Measurements from ENCODE around the gene CDH13.

CDH13 gene

DNA sequence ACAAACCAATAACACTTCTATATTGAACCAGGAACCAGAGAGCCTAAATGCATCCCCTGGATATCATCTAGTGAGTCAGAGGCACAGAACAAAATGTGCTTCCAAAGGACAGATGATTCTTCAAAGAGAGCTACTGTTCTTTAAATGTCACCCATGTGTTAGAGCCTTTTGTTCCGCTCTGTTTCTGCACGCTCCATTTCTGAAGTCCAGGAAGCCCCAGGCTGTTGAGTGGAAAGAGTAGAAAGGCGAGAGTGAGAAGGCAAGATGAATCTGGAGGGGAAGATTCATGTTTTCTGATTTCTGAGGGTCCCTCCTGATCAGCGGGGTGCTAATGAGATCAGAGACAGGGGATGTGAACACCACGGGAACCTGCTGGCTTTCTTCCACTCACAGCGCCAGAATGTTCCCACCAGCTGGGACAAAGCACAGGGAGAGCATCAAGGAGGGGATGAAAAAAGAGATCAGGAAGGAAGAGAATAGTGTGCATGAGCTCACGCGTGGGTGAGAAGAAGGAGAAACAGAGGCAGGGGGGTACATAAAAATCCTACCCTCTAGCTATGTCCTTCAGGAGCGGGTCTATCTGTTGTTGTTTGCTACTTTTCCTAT, 621.1 kb downstream of the CDH13 start:
- H3K4ac ChIP-seq (ENCODE audit: low read depth in 1 of 2, low read length in 2 of 2): no peak overlapping the region
- no peaks in the 10 kb centered on the region for H3K27me3 ChIP-seq (ENCODE audit: control insufficient read depth in 1 of 2, insufficient read depth in 1 of 2, low read length in 2 of 2)
- DNase-seq: no peak
- no peak overlapping the region for H4K8ac ChIP-seq (ENCODE audit: low read length)
- H2BK15ac ChIP-seq (ENCODE audit: low read depth, poor library complexity, severe bottlenecking): no peak overlapping the region
- H2BK12ac ChIP-seq (ENCODE audit: low read length in 2 of 2): no peak overlapping the region
- H3K9me3 ChIP-seq (ENCODE audit: control insufficient read depth, low read length): no peaks in the 10 kb centered on the region
- no peak overlapping the region for H3K9ac ChIP-seq (ENCODE audit: low read length)
- no peak overlapping the region for H2BK120ac ChIP-seq (ENCODE audit: low read depth, low read length)
- no peak overlapping the region for H3K14ac ChIP-seq (ENCODE audit: low read length in 2 of 2)
- no peak overlapping the region for H2AFZ ChIP-seq (ENCODE audit: low read depth, low read length)
- no peaks in the 10 kb centered on the region for H3K36me3 ChIP-seq (ENCODE audit: control insufficient read depth in 1 of 2, insufficient read depth in 2 of 2, low read depth in 1 of 2, low read length in 2 of 2)
- no peak overlapping the region for H3K18ac ChIP-seq (ENCODE audit: low read depth in 1 of 2, low read length in 2 of 2)
- no peak overlapping the region for H3K27ac ChIP-seq (ENCODE audit: low read length, poor library complexity, severe bottlenecking)
- WGBS: 96% methylated on average over 7 of the region's 9 CpGs
- H3K4me3 ChIP-seq (ENCODE audit: insufficient read depth in 1 of 2, low read depth in 1 of 2, low read length in 2 of 2): no peak overlapping the region
- no peak overlapping the region for H2BK5ac ChIP-seq (ENCODE audit: low read depth, low read length, poor library complexity, severe bottlenecking)
- H3K4me1 ChIP-seq (ENCODE audit: control insufficient read depth, insufficient read depth, low read depth, low read length): no peaks in the 10 kb centered on the region
- no peak overlapping the region for H4K91ac ChIP-seq (ENCODE audit: low read length)
- H3K79me1 ChIP-seq (replicated peaks; ENCODE audit: low read length, poor library complexity, severe bottlenecking): no peaks in the 10 kb centered on the region
- H3K4me2 ChIP-seq (ENCODE audit: low read length, poor library complexity, severe bottlenecking): no peak overlapping the region
- H3K23ac ChIP-seq (ENCODE audit: low read length in 2 of 2): no peak overlapping the region
- H2AK5ac ChIP-seq (ENCODE audit: low read length, severe bottlenecking): no peak overlapping the region

DNA sequence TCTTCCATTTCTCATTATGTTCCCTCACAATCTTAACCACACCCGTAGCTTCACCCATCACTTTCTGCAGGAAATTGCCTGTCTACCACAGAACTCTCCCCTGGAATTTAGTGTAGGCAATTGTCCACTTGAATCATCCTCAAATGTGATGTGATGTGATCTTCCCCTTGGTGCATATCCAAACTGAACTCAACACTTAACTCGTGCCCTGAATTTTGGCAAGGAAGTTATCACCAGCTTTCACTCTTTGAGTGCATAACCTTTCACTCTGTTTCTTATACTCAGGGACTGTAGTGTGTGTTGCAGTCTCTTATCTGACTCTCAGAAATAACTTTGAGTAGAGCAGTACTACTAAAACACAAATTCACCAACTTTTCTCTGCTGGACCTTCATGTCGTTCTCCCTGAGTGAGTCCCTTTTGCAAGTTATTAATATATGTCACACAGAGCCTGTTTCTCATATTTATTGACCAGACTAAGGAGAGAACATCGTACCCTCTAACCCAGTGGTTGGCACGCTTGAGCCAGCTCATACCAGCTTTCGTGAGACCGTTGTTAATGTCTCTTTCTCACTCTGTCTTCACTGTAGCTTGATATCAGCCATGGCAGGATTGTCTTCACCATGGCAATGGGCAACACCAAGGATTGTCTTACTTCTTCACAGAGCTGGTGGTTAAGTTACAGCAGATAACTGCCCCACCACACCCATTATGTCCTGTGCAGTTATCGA, 622.1 kb downstream of the CDH13 start:
- Histone ChIP-seq H3K27me3 (ENCODE audit: control insufficient read depth in 1 of 2, insufficient read depth in 1 of 2, low read length in 2 of 2) (no peaks in the 10 kb centered on the region), H3K36me3 (ENCODE audit: control insufficient read depth in 1 of 2, insufficient read depth in 2 of 2, low read depth in 1 of 2, low read length in 2 of 2) (no peaks in the 10 kb centered on the region), H3K27ac (ENCODE audit: low read length, poor library complexity, severe bottlenecking) (no peak overlapping the region), H2AFZ (ENCODE audit: low read depth, low read length) (no peak overlapping the region), H4K8ac (ENCODE audit: low read length) (no peak overlapping the region), H3K14ac (ENCODE audit: low read length in 2 of 2) (no peak overlapping the region), H2AK5ac (ENCODE audit: low read length, severe bottlenecking) (no peak overlapping the region), H2BK5ac (ENCODE audit: low read depth, low read length, poor library complexity, severe bottlenecking) (no peak overlapping the region), H3K4me3 (ENCODE audit: insufficient read depth in 1 of 2, low read depth in 1 of 2, low read length in 2 of 2) (no peak overlapping the region), H2BK15ac (ENCODE audit: low read depth, poor library complexity, severe bottlenecking) (no peak overlapping the region), H3K4me2 (ENCODE audit: low read length, poor library complexity, severe bottlenecking) (no peak overlapping the region), H3K9ac (ENCODE audit: low read length) (no peak overlapping the region), H2BK12ac (ENCODE audit: low read length in 2 of 2) (no peak overlapping the region), H3K4me1 (ENCODE audit: control insufficient read depth, insufficient read depth, low read depth, low read length) (peaks cover 3% of the 10 kb centered on the region), H3K9me3 (ENCODE audit: control insufficient read depth, low read length) (no peaks in the 10 kb centered on the region), H4K91ac (ENCODE audit: low read length) (no peak overlapping the region), H3K4ac (ENCODE audit: low read depth in 1 of 2, low read length in 2 of 2) (no peak overlapping the region), H3K23ac (ENCODE audit: low read length in 2 of 2) (no peak overlapping the region), H2BK120ac (ENCODE audit: low read depth, low read length) (no peak overlapping the region), H3K79me1 (replicated peaks; ENCODE audit: low read length, poor library complexity, severe bottlenecking) (no peaks in the 10 kb centered on the region), H3K18ac (ENCODE audit: low read depth in 1 of 2, low read length in 2 of 2) (no peak overlapping the region)
- WGBS: over 99% methylated on average over 8 of the region's 8 CpGs
- no peak for DNase-seq

DNA sequence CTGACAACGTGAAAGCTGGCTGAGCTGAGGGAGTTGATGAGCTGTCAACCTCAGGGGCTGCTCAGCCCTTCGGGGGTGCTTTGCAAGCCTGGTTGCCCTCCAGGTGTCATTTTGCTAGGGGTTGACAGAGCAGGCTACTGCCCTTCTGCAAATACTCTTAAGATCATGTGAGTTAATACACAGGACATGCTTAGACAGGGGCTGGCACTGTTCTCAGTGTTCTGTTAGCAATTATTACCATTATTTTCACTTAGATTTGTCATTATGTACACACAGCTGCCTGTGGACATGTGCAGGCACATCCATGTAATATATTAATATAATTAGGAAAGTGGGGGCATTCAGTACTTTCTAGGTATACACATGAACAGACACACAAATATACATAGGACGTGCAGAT, 626.8 kb downstream of the CDH13 start:
- Histone ChIP-seq H3K4me1 (ENCODE audit: control insufficient read depth, insufficient read depth, low read depth, low read length) (peaks cover 3% of the 10 kb centered on the region), H2AK5ac (ENCODE audit: low read length, severe bottlenecking) (no peak overlapping the region), H3K4me2 (ENCODE audit: low read length, poor library complexity, severe bottlenecking) (no peak overlapping the region), H2BK5ac (ENCODE audit: low read depth, low read length, poor library complexity, severe bottlenecking) (no peak overlapping the region), H3K27ac (ENCODE audit: low read length, poor library complexity, severe bottlenecking) (no peak overlapping the region), H4K91ac (ENCODE audit: low read length) (no peak overlapping the region), H3K4me3 (ENCODE audit: insufficient read depth in 1 of 2, low read depth in 1 of 2, low read length in 2 of 2) (no peak overlapping the region), H3K79me1 (replicated peaks; ENCODE audit: low read length, poor library complexity, severe bottlenecking) (no peaks in the 10 kb centered on the region), H2BK12ac (ENCODE audit: low read length in 2 of 2) (no peak overlapping the region), H3K27me3 (ENCODE audit: control insufficient read depth in 1 of 2, insufficient read depth in 1 of 2, low read length in 2 of 2) (no peaks in the 10 kb centered on the region), H2BK15ac (ENCODE audit: low read depth, poor library complexity, severe bottlenecking) (no peak overlapping the region), H2AFZ (ENCODE audit: low read depth, low read length) (no peak overlapping the region), H3K9me3 (ENCODE audit: control insufficient read depth, low read length) (no peaks in the 10 kb centered on the region), H3K4ac (ENCODE audit: low read depth in 1 of 2, low read length in 2 of 2) (no peak overlapping the region), H3K9ac (ENCODE audit: low read length) (no peak overlapping the region), H3K14ac (ENCODE audit: low read length in 2 of 2) (no peak overlapping the region), H3K36me3 (ENCODE audit: control insufficient read depth in 1 of 2, insufficient read depth in 2 of 2, low read depth in 1 of 2, low read length in 2 of 2) (no peaks in the 10 kb centered on the region), H4K8ac (ENCODE audit: low read length) (no peak overlapping the region), H2BK120ac (ENCODE audit: low read depth, low read length) (no peak overlapping the region), H3K23ac (ENCODE audit: low read length in 2 of 2) (no peak overlapping the region), H3K18ac (ENCODE audit: low read depth in 1 of 2, low read length in 2 of 2) (no peak overlapping the region)
- WGBS: 88% methylated on average over 3 of the region's 3 CpGs
- DNase-seq: no peak

DNA sequence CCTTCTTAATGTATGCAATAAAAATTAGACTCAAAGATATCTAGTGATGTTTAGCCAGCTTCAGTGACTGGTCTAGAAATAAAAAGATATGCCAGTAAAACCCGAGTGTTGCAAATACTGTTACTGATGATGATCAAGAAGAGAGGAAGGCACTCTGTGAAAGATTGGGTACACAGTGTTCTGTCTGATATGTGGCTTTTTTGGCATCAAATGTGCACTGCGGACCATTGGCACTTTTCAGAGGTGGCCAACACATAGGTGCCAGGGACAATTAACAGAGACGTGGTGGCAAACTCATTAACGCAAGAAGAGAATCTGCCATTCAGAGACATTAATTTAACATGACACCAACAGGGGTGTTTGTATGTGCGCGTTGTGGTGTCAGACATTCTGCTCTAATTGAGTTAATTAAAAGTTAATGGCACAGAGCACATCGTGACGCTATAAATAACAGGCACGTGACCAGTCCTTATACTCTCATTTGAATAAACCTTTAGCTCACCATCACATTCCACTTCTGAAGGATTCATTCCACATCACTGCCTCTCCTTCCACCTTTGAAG, 631.7 kb downstream of the CDH13 start:
- Histone ChIP-seq H2BK12ac (ENCODE audit: low read length in 2 of 2) (no peak overlapping the region), H3K27me3 (ENCODE audit: control insufficient read depth in 1 of 2, insufficient read depth in 1 of 2, low read length in 2 of 2) (no peaks in the 10 kb centered on the region), H3K27ac (ENCODE audit: low read length, poor library complexity, severe bottlenecking) (no peak overlapping the region), H3K4ac (ENCODE audit: low read depth in 1 of 2, low read length in 2 of 2) (no peak overlapping the region), H2BK15ac (ENCODE audit: low read depth, poor library complexity, severe bottlenecking) (no peak overlapping the region), H3K9me3 (ENCODE audit: control insufficient read depth, low read length) (no peaks in the 10 kb centered on the region), H3K14ac (ENCODE audit: low read length in 2 of 2) (no peak overlapping the region), H3K23ac (ENCODE audit: low read length in 2 of 2) (no peak overlapping the region), H3K36me3 (ENCODE audit: control insufficient read depth in 1 of 2, insufficient read depth in 2 of 2, low read depth in 1 of 2, low read length in 2 of 2) (peaks cover 0 to 5% of the 10 kb centered on the region in 2 experiments), H3K4me3 (ENCODE audit: insufficient read depth in 1 of 2, low read depth in 1 of 2, low read length in 2 of 2) (no peak overlapping the region), H2BK5ac (ENCODE audit: low read depth, low read length, poor library complexity, severe bottlenecking) (no peak overlapping the region), H3K4me2 (ENCODE audit: low read length, poor library complexity, severe bottlenecking) (no peak overlapping the region), H3K9ac (ENCODE audit: low read length) (no peak overlapping the region), H2AFZ (ENCODE audit: low read depth, low read length) (no peak overlapping the region), H3K18ac (ENCODE audit: low read depth in 1 of 2, low read length in 2 of 2) (no peak overlapping the region), H3K79me1 (replicated peaks; ENCODE audit: low read length, poor library complexity, severe bottlenecking) (no peaks in the 10 kb centered on the region), H4K8ac (ENCODE audit: low read length) (no peak overlapping the region), H2BK120ac (ENCODE audit: low read depth, low read length) (no peak overlapping the region), H4K91ac (ENCODE audit: low read length) (no peak overlapping the region), H3K4me1 (ENCODE audit: control insufficient read depth, insufficient read depth, low read depth, low read length) (peaks cover under 1% of the 10 kb centered on the region), H2AK5ac (ENCODE audit: low read length, severe bottlenecking) (no peak overlapping the region)
- WGBS: 98% methylated on average over 6 of the region's 9 CpGs
- no peak for DNase-seq
